ENCODE measurements around the gene ZNF844.
A peak's percentile ranks its signal among the peaks of the same experiment; 100 is the strongest.
"Not testable (repeated sequence)": the region's sequence is repeated elsewhere in the genome, so short reads cannot be mapped to it uniquely, and the experiment has no call there.

ZNF844 gene

DNA sequence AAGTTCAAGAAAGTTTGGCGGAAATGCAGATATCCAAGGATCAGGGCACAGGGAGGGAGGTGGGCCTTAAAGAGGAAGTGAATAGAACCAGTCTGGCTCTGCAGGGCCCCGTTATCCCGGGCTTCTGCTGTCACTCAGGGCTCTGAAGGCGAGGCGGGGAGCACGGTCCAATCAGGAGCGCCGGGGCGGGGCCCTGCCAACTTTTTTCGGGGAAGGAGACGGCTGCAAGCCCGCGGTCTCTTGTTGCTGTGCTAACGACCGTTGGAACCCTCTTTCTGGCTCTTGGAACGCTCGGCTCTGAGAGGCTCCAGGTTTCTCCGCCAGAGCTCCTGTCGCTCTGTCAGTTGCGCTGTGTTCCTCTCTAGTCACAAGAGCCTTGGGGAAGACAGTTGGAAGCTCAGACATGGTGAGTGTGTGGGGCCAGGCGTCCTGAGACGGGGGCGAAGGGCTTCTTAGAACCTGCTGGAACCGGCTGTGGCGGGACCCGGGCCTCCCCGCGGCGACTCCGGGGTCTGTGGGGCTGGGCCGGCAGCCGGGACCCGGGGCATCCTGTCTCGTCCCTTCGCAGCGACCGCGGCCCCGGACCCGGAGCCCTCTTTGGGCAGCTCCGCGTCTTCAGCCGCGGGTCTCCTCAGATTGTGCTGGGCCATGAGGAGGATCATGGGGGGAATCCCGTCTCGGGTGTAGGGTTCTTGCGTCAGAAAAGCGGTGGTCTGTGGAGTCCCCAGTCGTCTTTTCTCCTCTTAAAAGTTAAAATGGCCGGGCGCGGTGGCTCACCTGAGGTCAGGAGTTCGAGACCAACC is 27.7 kb downstream of the ZNF844 start:
- no peak for DNase-seq (ENCODE audit: low spot score)

- no peak for DNase-seq (ENCODE audit: low spot score)
Observed at GRCh38 chr19:12092956-12093355, 28.4 kb downstream of the ZNF844 start.

GRCh38 chr19:12093777-12094176 is 29.2 kb downstream of the ZNF844 start:
- no peak for DNase-seq (ENCODE audit: low spot score)

DNA sequence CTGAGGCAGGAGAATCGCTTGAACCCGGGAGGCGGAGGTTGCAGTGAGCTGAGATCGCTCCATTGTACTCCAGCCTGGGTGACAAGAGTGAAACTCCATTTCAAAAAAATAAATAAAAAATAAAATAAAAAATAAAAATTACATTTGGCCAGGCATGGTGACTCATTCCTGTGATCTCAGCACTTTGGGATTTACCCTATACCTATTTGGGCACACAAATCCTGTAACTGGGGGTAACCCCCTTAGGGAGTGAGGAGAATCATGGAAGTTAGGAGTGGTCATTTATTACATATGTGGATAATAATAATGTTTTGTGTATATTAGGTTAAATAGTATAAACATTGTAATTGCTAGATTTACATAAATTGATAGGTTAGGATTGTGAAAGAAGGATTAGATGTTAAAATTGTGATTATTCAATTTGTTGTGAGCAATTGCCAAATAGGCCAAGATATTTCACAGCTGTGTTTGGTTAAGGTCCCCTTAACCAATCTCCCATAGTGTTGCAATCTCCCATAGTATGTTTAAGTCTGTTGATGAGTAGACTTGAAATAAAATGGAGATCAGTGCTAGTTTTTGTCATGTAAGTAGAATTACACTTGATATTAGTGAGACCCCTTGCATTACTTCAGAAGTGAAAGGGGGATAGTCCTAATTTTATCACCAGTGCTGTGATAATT is 30.7 kb downstream of the ZNF844 start:
- DNase-seq (ENCODE audit: low spot score), result no peak

DNA sequence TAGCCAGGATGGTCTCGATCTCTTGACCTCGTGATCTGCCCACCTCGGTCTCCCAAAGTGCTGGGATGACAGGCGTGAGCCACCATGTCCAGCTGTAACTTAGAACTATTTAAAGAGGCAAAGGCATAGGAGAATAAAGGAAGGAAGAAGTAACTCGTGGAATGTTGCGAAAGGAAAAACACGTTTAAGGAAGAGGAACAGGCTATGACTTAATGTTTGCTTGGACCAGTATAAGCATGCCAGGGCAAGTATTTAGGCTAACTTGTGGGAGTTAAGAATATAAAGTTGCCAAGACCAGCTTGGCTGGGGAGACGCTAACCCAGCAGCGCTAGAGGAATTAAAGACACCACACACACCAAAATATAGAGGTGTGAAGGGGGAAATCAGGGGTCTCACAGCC is 33.5 kb downstream of the ZNF844 start:
- DNase-seq (ENCODE audit: low spot score), result no peak

- DNase-seq (ENCODE audit: low spot score), result not testable (repeated sequence)
Observed at GRCh38 chr19:12103909-12104308, 39.4 kb downstream of the ZNF844 start.

DNA sequence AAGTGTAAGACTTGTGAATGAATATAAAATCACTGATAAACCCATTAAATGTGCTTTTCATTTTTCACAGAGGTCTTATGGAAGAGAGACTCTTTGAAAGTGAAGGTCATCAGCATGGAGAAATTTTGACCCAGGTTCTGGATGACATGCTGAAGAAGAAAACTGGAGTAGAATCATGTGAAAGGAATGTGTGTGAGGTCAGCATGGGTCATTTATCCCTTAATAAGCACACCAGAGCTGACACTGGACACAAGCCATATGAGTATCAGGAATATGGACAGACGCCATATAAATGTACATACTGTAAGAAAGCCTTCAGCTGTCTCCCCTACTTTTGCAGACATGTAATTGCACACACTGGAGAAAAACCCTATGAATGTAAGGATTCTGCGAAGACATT is 46.6 kb downstream of the ZNF844 start:
- no peak for DNase-seq (ENCODE audit: low spot score)

- DNase-seq (ENCODE audit: low spot score), result no peak
Observed at GRCh38 chr19:12111943-12112637, 47.6 kb downstream of the ZNF844 start.

DNA sequence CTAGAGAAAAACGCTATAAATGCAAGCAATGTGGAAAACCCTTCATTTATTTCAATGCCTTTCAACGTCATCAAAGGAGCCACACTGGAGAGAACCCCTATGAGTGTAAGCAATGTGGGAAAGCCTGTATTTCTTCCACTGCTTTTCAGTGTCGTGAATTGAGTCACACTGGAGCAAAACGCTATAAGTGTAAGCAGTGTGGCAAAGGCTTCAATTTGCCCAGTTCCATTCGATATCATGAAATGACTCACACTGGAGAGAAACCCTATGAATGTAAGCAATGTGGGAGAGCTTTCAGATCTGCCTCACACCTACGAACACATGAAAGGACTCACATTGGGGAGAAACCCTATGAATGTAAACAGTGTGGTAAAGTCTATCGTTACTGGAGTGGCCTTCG is 48.2 kb downstream of the ZNF844 start:
- no peak for DNase-seq (ENCODE audit: low spot score)

DNA sequence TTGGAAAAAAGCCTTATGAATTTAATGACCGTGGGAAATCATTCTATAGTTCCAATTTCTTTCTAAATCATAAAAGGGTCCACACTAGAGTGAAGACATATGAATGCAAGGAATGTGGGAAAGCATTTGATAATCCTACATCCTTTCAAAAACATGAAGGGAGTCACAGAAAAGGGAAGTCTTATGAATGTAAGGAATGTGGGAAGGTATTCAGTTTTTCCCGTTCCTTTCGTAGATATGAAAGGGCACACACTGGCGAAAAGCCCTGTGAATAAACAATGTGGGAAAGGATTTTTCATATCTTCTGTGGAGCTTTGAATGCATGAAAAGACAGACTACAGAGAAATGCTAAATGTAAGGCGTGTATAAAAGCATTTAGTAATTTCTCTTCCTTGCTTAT is 48.6 kb downstream of the ZNF844 start:
- no peak for DNase-seq (ENCODE audit: low spot score)

DNA sequence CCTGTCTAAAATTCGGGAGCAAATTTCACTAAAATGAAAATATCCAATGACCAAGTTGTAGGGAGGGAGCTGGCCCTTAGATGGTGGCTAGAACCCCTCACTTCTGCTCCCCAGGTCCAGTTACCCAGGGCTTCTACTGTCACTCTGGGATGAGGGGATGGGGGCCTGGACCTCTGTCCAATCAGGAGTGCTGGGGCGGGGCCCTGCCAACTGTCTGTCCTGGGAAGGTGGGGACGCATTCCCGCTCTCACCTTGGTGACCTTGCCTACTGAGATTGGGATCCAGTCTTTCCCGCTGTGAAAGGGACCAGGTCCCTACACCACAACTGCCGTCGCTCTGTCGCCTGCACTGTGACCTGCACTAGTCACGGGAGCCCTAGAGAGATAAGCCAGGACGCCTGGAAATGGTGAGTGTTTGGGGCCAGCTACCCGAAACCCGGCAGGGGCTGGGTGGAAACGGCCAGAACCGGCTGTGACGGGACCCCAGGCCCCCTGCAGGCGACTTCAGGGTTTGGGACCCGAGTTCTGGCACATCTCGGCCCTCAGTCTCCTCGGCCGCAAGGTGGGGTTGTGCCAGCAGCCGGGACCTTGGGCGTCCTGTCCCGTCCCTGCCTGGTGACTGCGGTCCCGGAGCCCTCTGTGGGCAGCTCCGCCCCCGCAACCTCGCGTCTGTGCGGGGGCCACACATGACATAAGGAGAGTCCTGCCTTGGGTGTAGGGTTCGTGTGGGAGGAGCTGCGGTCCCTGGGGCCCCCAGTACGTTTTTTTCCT is 52.9 kb downstream of the ZNF844 start:
- DNase-seq (ENCODE audit: low spot score), result no peak

DNA sequence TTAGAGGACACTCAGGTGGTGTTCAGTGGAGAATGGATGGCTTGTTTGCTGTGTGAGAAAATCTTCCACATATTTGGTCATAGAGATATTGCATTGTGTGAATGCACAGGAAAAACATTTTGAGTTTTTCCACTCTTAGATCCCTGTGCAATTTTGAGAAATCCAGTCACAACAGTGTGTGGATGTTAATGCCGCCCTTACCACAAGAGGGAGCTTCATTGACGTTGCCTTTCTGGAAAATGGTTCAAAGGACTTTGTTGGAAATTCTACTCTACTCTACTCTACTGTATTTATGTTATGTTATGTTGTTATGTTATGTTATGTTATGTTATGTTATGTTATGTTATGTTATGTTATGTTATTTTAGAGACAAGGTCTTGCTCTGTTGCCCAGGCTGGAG is 62.2 kb downstream of the ZNF844 start:
- DNase-seq (ENCODE audit: low spot score), result peak; percentile 2
